Activated T-helper 1 cell treated with anti-CD3 and anti-CD28 coated beads, Interleukin-2, amount 50 U/mL, for 16 hours (primary cell): ENCODE data around the gene CRKL.
A peak's percentile ranks its signal among the peaks of the same experiment; 100 is the strongest.
"Not testable (repeated sequence)": the region's sequence is repeated elsewhere in the genome, so short reads cannot be mapped to it uniquely, and the experiment has no call there.

Experiments
- DNase-seq, 2 donors: peaks; one replicate each; pipeline ENCODE4 v3.0.0-alpha.2; 2020; ENCODE audit warnings: low read depth in 1 of 2, low spot score in 1 of 2

Gene CRKL

GRCh38 chr22:20965888-20966855, 49.0 kb downstream of the CRKL start:
- no peak for DNase-seq

- no peak for DNase-seq
Observed at GRCh38 chr22:20966883-20967696, 49.9 kb downstream of the CRKL start, which contains the start of gene AIFM3. AIFM3 (plus strand) TSS chr22:20967255; CDS start chr22:20967945, 690 bp downstream.

GRCh38 chr22:20967697-20968211, 50.5 kb downstream of the CRKL start:
- DNase-seq: no peak

- no peak for DNase-seq
Observed at GRCh38 chr22:20968281-20968977, 51.2 kb downstream of the CRKL start.

GRCh38 chr22:20970939-20971657, 53.9 kb downstream of the CRKL start:
- DNase-seq: no peak

- DNase-seq: not testable (repeated sequence)
Observed at GRCh38 chr22:20972014-20972694, 54.9 kb downstream of the CRKL start.

- no peak for DNase-seq
Observed at GRCh38 chr22:20972933-20973577, 55.8 kb downstream of the CRKL start.

GRCh38 chr22:20973634-20974286, 56.6 kb downstream of the CRKL start:
- DNase-seq: no peak

- DNase-seq: no peak
Observed at GRCh38 chr22:20974336-20974955, 57.2 kb downstream of the CRKL start.

- no peak for DNase-seq
Observed at GRCh38 chr22:20975541-20976290, 58.5 kb downstream of the CRKL start.

GRCh38 chr22:20976291-20976877, 59.2 kb downstream of the CRKL start:
- no peak for DNase-seq

GRCh38 chr22:20977019-20977418, 59.8 kb downstream of the CRKL start:
- no peak for DNase-seq

- no peak for DNase-seq
Observed at GRCh38 chr22:20977516-20978170, 60.4 kb downstream of the CRKL start.

GRCh38 chr22:20978419-20978818, 61.2 kb downstream of the CRKL start:
- no peak for DNase-seq

GRCh38 chr22:20979243-20979809, 62.1 kb downstream of the CRKL start:
- DNase-seq: peak in 1 of 2 donors; percentile 41

GRCh38 chr22:20979940-20980453, 62.8 kb downstream of the CRKL start:
- no peak for DNase-seq
